GM18868 (cell line): ENCODE results near the gene FOXJ3.

Source experiments
- ATAC-seq: cut with Tn5 transposase; IDR thresholded peaks from one replicate; pipeline ENCODE4 v1.9.1; 2021; ENCODE audit warnings: mild to moderate bottlenecking, moderate library complexity; ENCODE audit not compliant: unreplicated experiment

Gene FOXJ3

GRCh38 chr1:42171679-42172266, 163.3 kb downstream of the FOXJ3 start:
- ATAC-seq, result no peak

GRCh38 chr1:42170779-42171621, 164.0 kb downstream of the FOXJ3 start:
- no peak for ATAC-seq

- ATAC-seq, result no peak
These were observed 166.3 kb downstream of the FOXJ3 start for GRCh38 chr1:42168763-42169162.

GRCh38 chr1:42168391-42168670, 166.7 kb downstream of the FOXJ3 start:
- no peak for ATAC-seq

- no peak for ATAC-seq
These were observed 167.2 kb downstream of the FOXJ3 start for GRCh38 chr1:42167611-42168390.

GRCh38 chr1:42165511-42166210, 169.4 kb downstream of the FOXJ3 start:
- ATAC-seq, result no peak

GRCh38 chr1:42164551-42165420, 170.2 kb downstream of the FOXJ3 start, which contains the start of gene GUCA2A:
GUCA2A (minus strand) TSS chr1:42164745; CDS start chr1:42164712, 33 bp downstream.
- no peak for ATAC-seq

- ATAC-seq, result no peak
These were observed 171.2 kb downstream of the FOXJ3 start for GRCh38 chr1:42163536-42164503.

- ATAC-seq, result no peak
These were observed 171.9 kb downstream of the FOXJ3 start for GRCh38 chr1:42163114-42163513.

- no peak for ATAC-seq
These were observed 172.9 kb downstream of the FOXJ3 start for GRCh38 chr1:42162181-42162580.

- no peak for ATAC-seq
These were observed 176.8 kb downstream of the FOXJ3 start for GRCh38 chr1:42158189-42158588.

GRCh38 chr1:42157667-42158066, 177.4 kb downstream of the FOXJ3 start:
- no peak for ATAC-seq

GRCh38 chr1:42155362-42155761, 179.7 kb downstream of the FOXJ3 start:
- no peak for ATAC-seq

GRCh38 chr1:42154685-42155084, 180.3 kb downstream of the FOXJ3 start:
- ATAC-seq, result no peak

- ATAC-seq, result no peak
These were observed 181.4 kb downstream of the FOXJ3 start for GRCh38 chr1:42153624-42154023.

GRCh38 chr1:42152907-42153600, 182.0 kb downstream of the FOXJ3 start, which contains the start of gene GUCA2B:
GUCA2B (plus strand) TSS chr1:42153410; CDS start chr1:42153451, 41 bp downstream.
- ATAC-seq, result no peak

- no peak for ATAC-seq
These were observed 182.9 kb downstream of the FOXJ3 start for GRCh38 chr1:42152119-42152518.

GRCh38 chr1:42150651-42151050, 184.4 kb downstream of the FOXJ3 start:
- no peak for ATAC-seq
